GM12865 (cell line): Measurements from ENCODE around the gene UGT1A4.
"Not testable (repeated sequence)": the region's sequence is repeated elsewhere in the genome, so short reads cannot be mapped to it uniquely, and the experiment has no call there.

Experiments
- DNase-seq: peaks from one replicate; pipeline ENCODE4 v3.0.0; 2010; ENCODE audit warnings: low read depth
- H3K4me3 ChIP-seq: 2 replicates; pipeline ENCODE4 v1.5.1; 2011; ENCODE audit warnings: mild to moderate bottlenecking, low read depth, low read length, control low read depth
- TF ChIP-seq, protein P1 (sequence below): IDR thresholded peaks from 2 replicates; pipeline ENCODE4 v1.5.1; 2011; ENCODE audit warnings: low read length, control low read depth, low read depth, inconsistent platforms; ENCODE audit not compliant: insufficient read depth; ENCODE audit errors: missing control alignments

UGT1A4 gene

GRCh38 chr2:233728723-233729301 lies 10.3 kb downstream of the UGT1A4 start, which contains the start of gene UGT1A3:
Gene UGT1A3, plus strand, starts transcription at chr2:233729042. Its CDS starts 85 bp downstream, at chr2:233729127.
- DNase-seq, result no peak
- TF ChIP-seq, protein P1, sequence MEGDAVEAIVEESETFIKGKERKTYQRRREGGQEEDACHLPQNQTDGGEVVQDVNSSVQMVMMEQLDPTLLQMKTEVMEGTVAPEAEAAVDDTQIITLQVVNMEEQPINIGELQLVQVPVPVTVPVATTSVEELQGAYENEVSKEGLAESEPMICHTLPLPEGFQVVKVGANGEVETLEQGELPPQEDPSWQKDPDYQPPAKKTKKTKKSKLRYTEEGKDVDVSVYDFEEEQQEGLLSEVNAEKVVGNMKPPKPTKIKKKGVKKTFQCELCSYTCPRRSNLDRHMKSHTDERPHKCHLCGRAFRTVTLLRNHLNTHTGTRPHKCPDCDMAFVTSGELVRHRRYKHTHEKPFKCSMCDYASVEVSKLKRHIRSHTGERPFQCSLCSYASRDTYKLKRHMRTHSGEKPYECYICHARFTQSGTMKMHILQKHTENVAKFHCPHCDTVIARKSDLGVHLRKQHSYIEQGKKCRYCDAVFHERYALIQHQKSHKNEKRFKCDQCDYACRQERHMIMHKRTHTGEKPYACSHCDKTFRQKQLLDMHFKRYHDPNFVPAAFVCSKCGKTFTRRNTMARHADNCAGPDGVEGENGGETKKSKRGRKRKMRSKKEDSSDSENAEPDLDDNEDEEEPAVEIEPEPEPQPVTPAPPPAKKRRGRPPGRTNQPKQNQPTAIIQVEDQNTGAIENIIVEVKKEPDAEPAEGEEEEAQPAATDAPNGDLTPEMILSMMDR, result no peak
- no peak within 1 kb of the TSS for H3K4me3 ChIP-seq

DNA sequence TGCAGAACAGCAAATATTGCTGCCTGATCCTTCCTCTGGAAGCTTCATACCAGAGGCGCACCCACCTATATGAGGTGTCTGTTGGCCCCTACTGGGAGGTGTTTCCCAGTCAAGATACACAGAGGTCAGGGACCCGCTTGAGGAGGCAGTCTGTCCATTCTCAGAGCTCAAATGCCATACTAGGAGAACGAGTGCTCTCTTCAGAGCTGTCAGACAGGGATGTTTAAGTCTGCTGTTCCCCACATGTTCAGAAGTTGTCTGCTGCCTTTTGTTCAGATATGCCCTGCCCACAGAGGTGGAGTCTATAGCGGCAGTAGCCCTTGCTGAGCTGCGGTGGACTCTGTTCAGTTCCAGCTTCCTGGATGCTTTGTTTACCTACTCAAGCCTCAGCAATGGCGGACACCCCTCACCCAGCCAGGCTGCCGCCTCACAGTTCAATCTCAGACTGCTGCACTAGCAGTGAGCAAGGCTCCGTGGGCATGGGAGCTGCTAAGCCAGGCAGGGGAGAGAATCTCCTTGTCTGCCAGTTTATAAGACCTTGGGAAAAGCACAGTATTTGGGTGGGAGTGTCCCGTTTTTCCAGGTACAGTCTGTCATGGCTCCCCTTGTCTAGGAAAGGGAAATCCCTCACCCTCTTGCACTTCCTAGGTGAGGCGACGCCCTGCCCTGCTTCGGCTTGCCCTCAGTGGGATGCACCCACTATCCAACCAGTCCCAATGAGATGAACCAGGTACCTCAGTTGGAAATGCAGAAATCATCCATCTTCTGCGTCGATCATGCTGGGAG lies 18.5 kb downstream of the UGT1A4 start:
- not testable (repeated sequence) for H3K4me3 ChIP-seq, DNase-seq

DNA sequence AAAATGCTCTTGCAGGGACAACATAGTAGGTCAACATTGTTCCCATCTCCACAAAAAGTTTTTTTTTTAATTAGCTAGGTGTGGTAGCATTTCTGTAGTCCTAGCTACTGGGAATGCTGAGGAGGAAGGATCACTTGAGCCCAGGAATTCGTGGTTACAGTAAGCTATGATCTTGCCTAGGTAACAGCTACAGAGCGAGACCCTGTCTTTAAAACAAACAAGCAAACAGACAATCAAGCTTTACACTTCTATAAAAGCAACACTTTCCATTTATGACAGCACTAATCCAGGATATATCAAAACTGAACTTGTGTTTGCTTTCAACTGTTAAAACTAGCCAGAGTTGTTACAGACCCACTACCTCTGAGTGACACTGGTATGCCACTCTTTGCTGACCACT lies 22.3 kb downstream of the UGT1A4 start:
- no peak for DNase-seq
- TF ChIP-seq, protein P1, result no peak
- H3K4me3 ChIP-seq, result no peak overlapping the region

DNA sequence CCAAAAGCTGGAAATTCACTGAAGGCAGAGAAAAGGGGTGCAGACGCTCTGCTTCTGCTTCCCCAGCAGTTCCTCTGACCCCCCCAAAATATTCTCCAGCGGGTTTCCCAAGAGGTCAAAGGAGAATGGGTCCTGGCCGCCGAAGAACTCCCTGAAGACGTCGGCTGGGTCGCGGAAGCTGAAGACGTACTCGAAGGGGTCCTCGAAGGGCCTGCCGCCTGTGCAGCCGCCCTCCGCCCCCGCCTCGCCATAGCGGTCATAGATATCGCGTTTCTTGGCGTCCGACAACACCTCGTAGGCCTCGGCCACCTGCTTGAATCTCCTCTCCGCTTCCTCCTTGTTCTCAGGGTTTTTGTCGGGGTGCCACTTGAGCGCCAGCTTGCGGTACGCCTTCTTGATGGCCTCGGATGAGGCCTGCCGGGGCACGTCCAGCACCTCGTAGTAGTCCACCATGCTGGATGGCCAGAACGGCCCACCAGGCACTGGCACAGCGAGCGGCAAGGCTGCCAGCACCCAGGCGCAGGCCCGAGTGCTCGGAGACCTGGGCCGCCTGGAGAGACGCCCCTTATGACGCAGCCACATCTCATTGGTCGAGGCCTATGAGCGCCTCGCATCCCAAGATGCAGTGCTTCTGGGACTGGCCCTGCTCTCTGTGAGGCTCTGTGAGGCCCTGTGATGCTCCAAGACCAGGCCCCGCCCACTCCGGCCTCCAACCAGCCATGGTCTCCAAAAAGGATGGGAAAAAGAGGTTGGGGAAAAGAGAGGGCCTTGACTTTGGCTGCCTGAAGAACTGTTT lies 25.1 kb downstream of the UGT1A4 start:
- no peak overlapping the region for H3K4me3 ChIP-seq
- TF ChIP-seq, protein P1, result no peak

GRCh38 chr2:233745073-233745755 lies 26.7 kb downstream of the UGT1A4 start:
- H3K4me3 ChIP-seq, result no peak overlapping the region
- no peak for DNase-seq
- TF ChIP-seq, protein P1, result no peak

More for the DNA sequence above, 25.1 kb downstream of the UGT1A4 start:
- no peak for DNase-seq

DNA sequence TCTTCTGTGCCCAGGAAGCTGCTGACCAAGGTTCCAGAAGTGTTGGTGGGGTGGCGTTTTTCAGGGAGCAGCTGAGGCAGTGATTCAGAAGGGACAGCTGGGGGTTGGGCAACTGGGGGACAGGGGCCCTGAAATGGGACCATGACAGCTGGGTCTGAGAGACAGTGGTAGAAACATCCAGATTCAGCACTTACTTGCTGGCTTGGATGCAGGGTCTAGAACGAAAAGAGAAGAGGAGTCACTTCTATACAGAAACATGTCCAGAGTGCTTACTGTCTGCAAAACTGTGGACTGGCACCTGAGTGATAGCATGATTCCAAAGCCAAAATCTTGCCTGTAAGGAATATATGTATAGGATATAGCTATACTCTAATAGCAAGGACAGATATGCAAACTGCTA lies 27.3 kb downstream of the UGT1A4 start:
- H3K4me3 ChIP-seq, DNase-seq: not testable (repeated sequence)

GRCh38 chr2:233746475-233747282 lies 28.1 kb downstream of the UGT1A4 start:
- H3K4me3 ChIP-seq, result no peak overlapping the region
- no peak for DNase-seq
- TF ChIP-seq, protein P1, result no peak
